MG63 (cell line): ENCODE results near the gene FAIM. TPM values are rescaled to one million over a fixed set of nuclear protein-coding genes. Genes with fewer than 3 reads are reported as not detected.
"Not testable (repeated sequence)": the region's sequence is repeated elsewhere in the genome, so short reads cannot be mapped to it uniquely, and the experiment has no call there.

Source experiments
- DNase-seq: peaks from one replicate; pipeline ENCODE4 v3.0.0-alpha.2; 2020
- H3K27me3 ChIP-seq: fragments of 250-450 bp; sonication (Bioruptor Pico); 2 replicates; pipeline ENCODE4 v1.5.1; 2020; ENCODE audit warnings: mild to moderate bottlenecking, moderate library complexity
- H3K36me3 ChIP-seq: fragments of 250-450 bp; sonication (Bioruptor Pico); 2 replicates; pipeline ENCODE4 v1.5.1; 2020; ENCODE audit warnings: mild to moderate bottlenecking, moderate library complexity
- H3K4me3 ChIP-seq: fragments of 250-450 bp; sonication (Bioruptor Pico); 2 replicates; pipeline ENCODE4 v1.5.1; 2020; ENCODE audit warnings: mild to moderate bottlenecking, moderate library complexity
- H3K9me3 ChIP-seq: fragments of 250-450 bp; sonication (Bioruptor Pico); 2 replicates; pipeline ENCODE4 v1.5.1; 2020; ENCODE audit warnings: mild to moderate bottlenecking, moderate library complexity
- total RNA-seq: library from RNA; depleted of rRNA; stranded (reverse); fragments of >200 nt; shearing (Covaris generic); gene quantifications from 2 replicates; pipeline ENCODE4 v1.2.3, GENCODE V29; 2014; ENCODE audit warnings: low replicate concordance

The FAIM gene
- total RNA-seq, 1 experiment from 2014 or later, result 38.3 TPM

GRCh38 chr3:138646008-138646407, 37.4 kb downstream of the FAIM start:
- no peak for DNase-seq
- Histone ChIP-seq H3K9me3 (peaks cover 56% of the 10 kb centered on the region), H3K4me3 (no peak overlapping the region), H3K36me3 (peaks cover 45% of the 10 kb centered on the region), H3K27me3 (no peaks in the 10 kb centered on the region)

GRCh38 chr3:138646513-138646912, 37.9 kb downstream of the FAIM start:
- H3K27me3 ChIP-seq, result no peaks in the 10 kb centered on the region
- H3K4me3 ChIP-seq, result no peak overlapping the region
- no peak for DNase-seq
- peaks cover 56% of the 10 kb centered on the region for H3K9me3 ChIP-seq
- H3K36me3 ChIP-seq, result peaks cover 49% of the 10 kb centered on the region

- Histone ChIP-seq H3K4me3 (no peak overlapping the region), H3K36me3 (peaks cover 71% of the 10 kb centered on the region), H3K9me3 (peaks cover 42% of the 10 kb centered on the region), H3K27me3 (no peaks in the 10 kb centered on the region)
- DNase-seq, result no peak
Measured at GRCh38 chr3:138649134-138649533, 40.6 kb downstream of the FAIM start.

- DNase-seq, result no peak
- H3K36me3 ChIP-seq, result peaks cover 63% of the 10 kb centered on the region
- H3K4me3 ChIP-seq, result no peak overlapping the region
- H3K27me3 ChIP-seq, result no peaks in the 10 kb centered on the region
- H3K9me3 ChIP-seq, result peaks cover 9% of the 10 kb centered on the region
Measured at GRCh38 chr3:138653567-138653966, 45.0 kb downstream of the FAIM start.

- Histone ChIP-seq H3K4me3 (no peak overlapping the region), H3K36me3 (peaks cover 32% of the 10 kb centered on the region), H3K27me3 (no peaks in the 10 kb centered on the region), H3K9me3 (no peaks in the 10 kb centered on the region)
- DNase-seq, result no peak
Measured at GRCh38 chr3:138657508-138657907, 48.9 kb downstream of the FAIM start.

- no peaks in the 10 kb centered on the region for H3K9me3 ChIP-seq
- no peaks in the 10 kb centered on the region for H3K27me3 ChIP-seq
- H3K4me3 ChIP-seq, result no peak overlapping the region
- DNase-seq, result no peak
- H3K36me3 ChIP-seq, result peaks cover 21% of the 10 kb centered on the region
Measured at GRCh38 chr3:138668107-138668506, 59.5 kb downstream of the FAIM start.

- H3K27me3 ChIP-seq, result no peaks in the 10 kb centered on the region
- H3K4me3 ChIP-seq, result no peak overlapping the region
- peaks cover 20% of the 10 kb centered on the region for H3K36me3 ChIP-seq
- no peak for DNase-seq
- peaks cover 11% of the 10 kb centered on the region for H3K9me3 ChIP-seq
Measured at GRCh38 chr3:138670407-138670806, 61.8 kb downstream of the FAIM start.

GRCh38 chr3:138673641-138674530, 65.3 kb downstream of the FAIM start:
- H3K27me3 ChIP-seq, result no peaks in the 10 kb centered on the region
- no peak for DNase-seq
- H3K9me3 ChIP-seq, result peaks cover 24% of the 10 kb centered on the region
- H3K36me3 ChIP-seq, result peaks cover 43% of the 10 kb centered on the region
- H3K4me3 ChIP-seq, result no peak overlapping the region

- DNase-seq, result no peak
- Histone ChIP-seq H3K27me3 (no peaks in the 10 kb centered on the region), H3K4me3 (no peak overlapping the region)
Measured at GRCh38 chr3:138675393-138675792, 66.8 kb downstream of the FAIM start.

GRCh38 chr3:138678086-138678485, 69.5 kb downstream of the FAIM start:
- Histone ChIP-seq H3K9me3 (peaks cover 24% of the 10 kb centered on the region), H3K4me3 (no peak overlapping the region), H3K36me3 (peaks cover 60% of the 10 kb centered on the region), H3K27me3 (no peaks in the 10 kb centered on the region)
- no peak for DNase-seq

More at GRCh38 chr3:138675393-138675792, 66.8 kb downstream of the FAIM start:
- H3K36me3 ChIP-seq, result peaks cover 47% of the 10 kb centered on the region
- H3K9me3 ChIP-seq, result peaks cover 24% of the 10 kb centered on the region

- DNase-seq, result no peak
- Histone ChIP-seq H3K36me3 (peaks cover 59% of the 10 kb centered on the region), H3K4me3 (no peak overlapping the region), H3K9me3 (peaks cover 22% of the 10 kb centered on the region), H3K27me3 (no peaks in the 10 kb centered on the region)
Measured at GRCh38 chr3:138678874-138679392, 70.4 kb downstream of the FAIM start.

GRCh38 chr3:138680974-138681373, 72.4 kb downstream of the FAIM start:
- peaks cover 45% of the 10 kb centered on the region for H3K36me3 ChIP-seq
- not testable (repeated sequence) for H3K27me3 ChIP-seq, H3K9me3 ChIP-seq, DNase-seq, H3K4me3 ChIP-seq

- no peak overlapping the region for H3K4me3 ChIP-seq
- H3K36me3 ChIP-seq, result peaks cover 40% of the 10 kb centered on the region
- H3K27me3 ChIP-seq, result no peaks in the 10 kb centered on the region
- peaks cover 2% of the 10 kb centered on the region; the same call in 1 of the 2 replicates for H3K9me3 ChIP-seq
- no peak for DNase-seq
Measured at GRCh38 chr3:138681463-138682220, 73.1 kb downstream of the FAIM start.

- no peaks in the 10 kb centered on the region for H3K27me3 ChIP-seq
- no peak overlapping the region for H3K4me3 ChIP-seq
- H3K9me3 ChIP-seq, result peaks cover 3% of the 10 kb centered on the region
- peaks cover 38% of the 10 kb centered on the region for H3K36me3 ChIP-seq
- no peak for DNase-seq
Measured at GRCh38 chr3:138682648-138683047, 74.1 kb downstream of the FAIM start.
